ENCODE measurements around the gene RBMS3. TPM values are rescaled to one million over a fixed set of nuclear protein-coding genes. Genes with fewer than 3 reads are reported as not detected.

RBMS3 gene
- total RNA-seq, 1 experiment from 2014 or later = 5.9 TPM

DNA sequence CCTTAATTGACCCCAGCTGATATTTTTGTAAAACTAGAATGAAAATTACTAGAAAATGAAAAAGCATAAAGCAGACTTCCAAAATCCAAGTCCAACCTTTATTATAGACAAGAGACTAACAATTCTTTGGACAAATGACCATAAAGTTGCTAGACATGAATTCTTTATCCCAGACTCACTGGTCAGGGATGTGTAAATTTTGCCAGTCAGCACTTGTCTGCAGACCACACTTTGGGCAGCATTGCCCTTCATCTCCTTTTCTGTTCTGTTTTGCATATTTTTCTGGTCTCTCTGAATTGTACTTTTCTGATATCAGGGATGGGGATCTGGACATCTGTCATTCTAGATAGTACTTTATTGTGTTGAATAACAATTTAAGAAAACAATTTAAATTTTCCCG is 10.1 kb upstream of the RBMS3 start:
- H3K27ac ChIP-seq (ENCODE audit: low read depth, low read length, poor library complexity, severe bottlenecking) = no peak overlapping the region
- no peaks in the 10 kb centered on the region for H3K27me3 ChIP-seq (replicated peaks; ENCODE audit: insufficient read depth, low read depth, low read length, poor library complexity)
- no TSS peak for BruUV-seq (replicated peaks)
- H3K4me1 ChIP-seq (ENCODE audit: insufficient read depth, low read length, poor library complexity, severe bottlenecking) = no peaks in the 10 kb centered on the region
- no peak overlapping the region for H3K4me3 ChIP-seq (ENCODE audit: low read depth, low read length, poor library complexity, severe bottlenecking)
- no peak for DNase-seq (ENCODE audit: low spot score)
- no peak for TF ChIP-seq EZH2 (IDR thresholded peaks at IDR 0.05; ENCODE audit: borderline replicate concordance, low read depth, low read length, poor library complexity, severe bottlenecking)
- TF ChIP-seq, protein P1, sequence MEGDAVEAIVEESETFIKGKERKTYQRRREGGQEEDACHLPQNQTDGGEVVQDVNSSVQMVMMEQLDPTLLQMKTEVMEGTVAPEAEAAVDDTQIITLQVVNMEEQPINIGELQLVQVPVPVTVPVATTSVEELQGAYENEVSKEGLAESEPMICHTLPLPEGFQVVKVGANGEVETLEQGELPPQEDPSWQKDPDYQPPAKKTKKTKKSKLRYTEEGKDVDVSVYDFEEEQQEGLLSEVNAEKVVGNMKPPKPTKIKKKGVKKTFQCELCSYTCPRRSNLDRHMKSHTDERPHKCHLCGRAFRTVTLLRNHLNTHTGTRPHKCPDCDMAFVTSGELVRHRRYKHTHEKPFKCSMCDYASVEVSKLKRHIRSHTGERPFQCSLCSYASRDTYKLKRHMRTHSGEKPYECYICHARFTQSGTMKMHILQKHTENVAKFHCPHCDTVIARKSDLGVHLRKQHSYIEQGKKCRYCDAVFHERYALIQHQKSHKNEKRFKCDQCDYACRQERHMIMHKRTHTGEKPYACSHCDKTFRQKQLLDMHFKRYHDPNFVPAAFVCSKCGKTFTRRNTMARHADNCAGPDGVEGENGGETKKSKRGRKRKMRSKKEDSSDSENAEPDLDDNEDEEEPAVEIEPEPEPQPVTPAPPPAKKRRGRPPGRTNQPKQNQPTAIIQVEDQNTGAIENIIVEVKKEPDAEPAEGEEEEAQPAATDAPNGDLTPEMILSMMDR (conservative IDR thresholded peaks at IDR 0.05; ENCODE audit: low read depth, low read length) = no peak
- ChIA-PET CTCF (no interaction called here), POLR2A (ENCODE audit: low non-redundant PET) (interaction anchor here (0.6 kb wide), 1 partner anchor 11 kb away, joined by 4 read pairs; no protein-coding TSS in a partner anchor)
- H3K9me3 ChIP-seq (ENCODE audit: low read depth, low read length, poor library complexity, severe bottlenecking) = no peaks in the 10 kb centered on the region
- no peaks in the 10 kb centered on the region for H3K36me3 ChIP-seq (ENCODE audit: insufficient read depth, low read length, poor library complexity, severe bottlenecking)
- intact Hi-C loops (cut with micrococcal nuclease; ENCODE audit: unreplicated experiment) = no loop called here

DNA sequence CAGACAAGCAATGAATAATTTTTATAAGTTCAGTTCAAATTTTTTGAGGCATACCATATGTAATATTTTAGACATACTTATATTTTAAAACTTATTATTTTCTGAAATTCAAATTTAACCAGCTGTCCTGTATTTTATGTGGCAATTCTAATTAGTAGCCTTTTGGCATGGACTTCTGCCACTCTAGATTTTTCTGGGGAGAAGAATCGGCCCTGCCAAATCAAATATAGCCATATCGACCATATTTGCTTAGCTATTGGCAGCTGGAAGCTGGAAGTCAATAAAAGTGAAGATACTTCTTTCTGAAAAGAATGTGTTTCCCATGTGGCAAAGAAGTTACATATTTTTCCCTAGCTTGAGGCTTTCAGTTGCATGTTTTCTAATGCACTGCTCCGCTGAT is 9.4 kb upstream of the RBMS3 start:
- intact Hi-C loops (cut with micrococcal nuclease; ENCODE audit: unreplicated experiment) = no loop called here
- no TSS peak for BruUV-seq (replicated peaks)
- TF ChIP-seq, protein P1 (conservative IDR thresholded peaks at IDR 0.05; ENCODE audit: low read depth, low read length) = no peak
- TF ChIP-seq EZH2 (IDR thresholded peaks at IDR 0.05; ENCODE audit: borderline replicate concordance, low read depth, low read length, poor library complexity, severe bottlenecking) = no peak
- no peak for DNase-seq (ENCODE audit: low spot score)
- Histone ChIP-seq H3K36me3 (ENCODE audit: insufficient read depth, low read length, poor library complexity, severe bottlenecking) (no peaks in the 10 kb centered on the region), H3K9me3 (ENCODE audit: low read depth, low read length, poor library complexity, severe bottlenecking) (no peaks in the 10 kb centered on the region), H3K4me3 (ENCODE audit: low read depth, low read length, poor library complexity, severe bottlenecking) (no peak overlapping the region), H3K27me3 (replicated peaks; ENCODE audit: insufficient read depth, low read depth, low read length, poor library complexity) (no peaks in the 10 kb centered on the region), H3K27ac (ENCODE audit: low read depth, low read length, poor library complexity, severe bottlenecking) (no peak overlapping the region), H3K4me1 (ENCODE audit: insufficient read depth, low read length, poor library complexity, severe bottlenecking) (no peaks in the 10 kb centered on the region)
- ChIA-PET CTCF (no interaction called here), POLR2A (ENCODE audit: low non-redundant PET) (no interaction called here)

DNA sequence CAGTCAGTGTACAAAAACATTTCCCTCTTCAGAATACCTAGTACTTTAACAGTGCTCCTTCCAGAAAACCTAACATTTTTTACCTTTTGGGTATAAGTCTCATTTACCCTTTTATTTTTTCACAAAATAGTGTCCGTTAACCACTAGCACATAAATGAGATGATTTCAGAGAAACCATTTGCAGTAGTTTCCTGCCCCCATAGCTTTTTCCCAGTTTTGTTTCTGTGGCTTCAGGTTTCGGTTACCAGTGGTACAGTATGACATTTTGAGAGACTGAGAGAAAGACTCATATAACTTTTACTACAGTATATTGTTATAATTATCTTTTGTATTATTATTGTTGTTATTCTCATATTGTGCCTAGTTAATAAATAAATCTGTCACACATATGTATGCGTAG is 6.2 kb upstream of the RBMS3 start:
- CTCF ChIA-PET = no interaction called here
- no TSS peak for BruUV-seq (replicated peaks)
- POLR2A ChIA-PET (ENCODE audit: low non-redundant PET) = no interaction called here

More for the DNA sequence above, 6.2 kb upstream of the RBMS3 start:
- TF ChIP-seq EZH2 (IDR thresholded peaks at IDR 0.05; ENCODE audit: borderline replicate concordance, low read depth, low read length, poor library complexity, severe bottlenecking) = no peak
- TF ChIP-seq, protein P1 (conservative IDR thresholded peaks at IDR 0.05; ENCODE audit: low read depth, low read length) = no peak
- no peaks in the 10 kb centered on the region for H3K36me3 ChIP-seq (ENCODE audit: insufficient read depth, low read length, poor library complexity, severe bottlenecking)
- intact Hi-C loops (cut with micrococcal nuclease; ENCODE audit: unreplicated experiment) = no loop called here
- no peaks in the 10 kb centered on the region for H3K9me3 ChIP-seq (ENCODE audit: low read depth, low read length, poor library complexity, severe bottlenecking)
- no peaks in the 10 kb centered on the region for H3K27me3 ChIP-seq (replicated peaks; ENCODE audit: insufficient read depth, low read depth, low read length, poor library complexity)
- no peak overlapping the region for H3K4me3 ChIP-seq (ENCODE audit: low read depth, low read length, poor library complexity, severe bottlenecking)
- no peak for DNase-seq (ENCODE audit: low spot score)
- H3K4me1 ChIP-seq (ENCODE audit: insufficient read depth, low read length, poor library complexity, severe bottlenecking) = peaks cover under 1% of the 10 kb centered on the region
- no peak overlapping the region for H3K27ac ChIP-seq (ENCODE audit: low read depth, low read length, poor library complexity, severe bottlenecking)

All from A673 (cell line).